Measurements from ENCODE around the gene MAP7.

MAP7 gene

GRCh38 chr6:136576821-136577220, 26.6 kb upstream of the MAP7 start:
- Mint-ChIP-seq H3K27ac (no peak overlapping the region), H3K4me3 (no peak overlapping the region), H3K4me1 (ENCODE audit: low read depth) (no peaks in the 10 kb centered on the region), H3K9me3 (peaks cover 10% of the 10 kb centered on the region), H3K27me3 (ENCODE audit: low read depth) (no peaks in the 10 kb centered on the region), H3K36me3 (ENCODE audit: low read depth) (peaks cover 65% of the 10 kb centered on the region)

GRCh38 chr6:136571496-136571895, 21.3 kb upstream of the MAP7 start:
- H3K27me3 Mint-ChIP-seq (ENCODE audit: low read depth) = no peaks in the 10 kb centered on the region
- peaks cover 65% of the 10 kb centered on the region for H3K36me3 Mint-ChIP-seq (ENCODE audit: low read depth)
- H3K9me3 Mint-ChIP-seq = peaks cover 27% of the 10 kb centered on the region
- peaks cover 8% of the 10 kb centered on the region for H3K4me1 Mint-ChIP-seq (ENCODE audit: low read depth)
- no peak overlapping the region for H3K4me3 Mint-ChIP-seq
- no peak overlapping the region for H3K27ac Mint-ChIP-seq

- Mint-ChIP-seq H3K36me3 (ENCODE audit: low read depth) (peaks cover 63% of the 10 kb centered on the region), H3K27me3 (ENCODE audit: low read depth) (no peaks in the 10 kb centered on the region), H3K9me3 (peaks cover 27% of the 10 kb centered on the region)
Observed at GRCh38 chr6:136571065-136571464, 20.8 kb upstream of the MAP7 start.

GRCh38 chr6:136568129-136568528, 17.9 kb upstream of the MAP7 start:
- peaks cover 57% of the 10 kb centered on the region for H3K36me3 Mint-ChIP-seq (ENCODE audit: low read depth)
- H3K4me3 Mint-ChIP-seq = no peak overlapping the region
- no peak overlapping the region for H3K27ac Mint-ChIP-seq
- H3K9me3 Mint-ChIP-seq = peaks cover 19% of the 10 kb centered on the region
- H3K4me1 Mint-ChIP-seq (ENCODE audit: low read depth) = peaks cover 19% of the 10 kb centered on the region
- H3K27me3 Mint-ChIP-seq (ENCODE audit: low read depth) = no peaks in the 10 kb centered on the region

More at GRCh38 chr6:136571065-136571464, 20.8 kb upstream of the MAP7 start:
- Mint-ChIP-seq H3K27ac (no peak overlapping the region), H3K4me3 (no peak overlapping the region), H3K4me1 (ENCODE audit: low read depth) (peaks cover 8% of the 10 kb centered on the region)

GRCh38 chr6:136567688-136568087, 17.5 kb upstream of the MAP7 start:
- Mint-ChIP-seq H3K27me3 (ENCODE audit: low read depth) (no peaks in the 10 kb centered on the region), H3K4me1 (ENCODE audit: low read depth) (peaks cover 19% of the 10 kb centered on the region), H3K4me3 (no peak overlapping the region), H3K9me3 (peaks cover 19% of the 10 kb centered on the region), H3K36me3 (ENCODE audit: low read depth) (peaks cover 52% of the 10 kb centered on the region), H3K27ac (no peak overlapping the region)

GRCh38 chr6:136566851-136567250, 16.6 kb upstream of the MAP7 start:
- Mint-ChIP-seq H3K27me3 (ENCODE audit: low read depth) (no peaks in the 10 kb centered on the region), H3K27ac (no peak overlapping the region), H3K36me3 (ENCODE audit: low read depth) (peaks cover 49% of the 10 kb centered on the region), H3K9me3 (peaks cover 17% of the 10 kb centered on the region), H3K4me3 (no peak overlapping the region), H3K4me1 (ENCODE audit: low read depth) (peaks cover 22% of the 10 kb centered on the region)

GRCh38 chr6:136566007-136566487, 15.8 kb upstream of the MAP7 start:
- Mint-ChIP-seq H3K4me3 (no peak overlapping the region), H3K27me3 (ENCODE audit: low read depth) (no peaks in the 10 kb centered on the region), H3K36me3 (ENCODE audit: low read depth) (peaks cover 46% of the 10 kb centered on the region), H3K4me1 (ENCODE audit: low read depth) (peaks cover 22% of the 10 kb centered on the region), H3K9me3 (peaks cover 9% of the 10 kb centered on the region), H3K27ac (no peak overlapping the region)

- H3K4me3 Mint-ChIP-seq = no peak overlapping the region
- H3K27ac Mint-ChIP-seq = no peak overlapping the region
- peaks cover 34% of the 10 kb centered on the region for H3K36me3 Mint-ChIP-seq (ENCODE audit: low read depth)
- H3K27me3 Mint-ChIP-seq (ENCODE audit: low read depth) = no peaks in the 10 kb centered on the region
- H3K4me1 Mint-ChIP-seq (ENCODE audit: low read depth) = peaks cover 18% of the 10 kb centered on the region
- H3K9me3 Mint-ChIP-seq = no peaks in the 10 kb centered on the region
Observed at GRCh38 chr6:136564180-136564579, 14.0 kb upstream of the MAP7 start.

- no peaks in the 10 kb centered on the region for H3K9me3 Mint-ChIP-seq
- H3K4me1 Mint-ChIP-seq (ENCODE audit: low read depth) = peaks cover 18% of the 10 kb centered on the region
- H3K36me3 Mint-ChIP-seq (ENCODE audit: low read depth) = peaks cover 30% of the 10 kb centered on the region
- H3K27me3 Mint-ChIP-seq (ENCODE audit: low read depth) = no peaks in the 10 kb centered on the region
- peak overlapping the region; percentile 8 for H3K4me3 Mint-ChIP-seq
- H3K27ac Mint-ChIP-seq = peak overlapping the region; percentile 28
Observed at GRCh38 chr6:136563386-136564152, 13.3 kb upstream of the MAP7 start.

- H3K4me1 Mint-ChIP-seq (ENCODE audit: low read depth) = peaks cover 15% of the 10 kb centered on the region
- H3K27ac Mint-ChIP-seq = no peak overlapping the region
- H3K4me3 Mint-ChIP-seq = no peak overlapping the region
Observed at GRCh38 chr6:136562211-136562610, 12.0 kb upstream of the MAP7 start.

GRCh38 chr6:136553166-136553787, 3.1 kb upstream of the MAP7 start:
- Mint-ChIP-seq H3K9me3 (no peaks in the 10 kb centered on the region), H3K27me3 (ENCODE audit: low read depth) (peaks cover 37% of the 10 kb centered on the region)

More at GRCh38 chr6:136562211-136562610, 12.0 kb upstream of the MAP7 start:
- Mint-ChIP-seq H3K27me3 (ENCODE audit: low read depth) (no peaks in the 10 kb centered on the region), H3K36me3 (ENCODE audit: low read depth) (peaks cover 31% of the 10 kb centered on the region), H3K9me3 (no peaks in the 10 kb centered on the region)

GRCh38 chr6:136552054-136552453, 1.8 kb upstream of the MAP7 start:
- Mint-ChIP-seq H3K36me3 (ENCODE audit: low read depth) (peaks cover 9% of the 10 kb centered on the region), H3K27ac (no peak overlapping the region), H3K4me1 (ENCODE audit: low read depth) (peaks cover 6% of the 10 kb centered on the region), H3K27me3 (ENCODE audit: low read depth) (peaks cover 49% of the 10 kb centered on the region), H3K9me3 (no peaks in the 10 kb centered on the region), H3K4me3 (peak overlapping the region; percentile 44)

More at GRCh38 chr6:136553166-136553787, 3.1 kb upstream of the MAP7 start:
- peaks cover 15% of the 10 kb centered on the region for H3K36me3 Mint-ChIP-seq (ENCODE audit: low read depth)
- H3K27ac Mint-ChIP-seq = no peak overlapping the region
- peaks cover 6% of the 10 kb centered on the region for H3K4me1 Mint-ChIP-seq (ENCODE audit: low read depth)
- no peak overlapping the region for H3K4me3 Mint-ChIP-seq

- H3K4me3 Mint-ChIP-seq = peak overlapping the region; percentile 44
- peaks cover 59% of the 10 kb centered on the region for H3K27me3 Mint-ChIP-seq (ENCODE audit: low read depth)
- no peak overlapping the region for H3K27ac Mint-ChIP-seq
Observed at GRCh38 chr6:136551103-136551502, 881 bp upstream of the MAP7 start.

GRCh38 chr6:136550045-136550329, 235 bp downstream of the MAP7 start:
- peaks cover 6% of the 10 kb centered on the region for H3K4me1 Mint-ChIP-seq (ENCODE audit: low read depth)
- H3K36me3 Mint-ChIP-seq (ENCODE audit: low read depth) = peaks cover 6% of the 10 kb centered on the region
- no peaks in the 10 kb centered on the region for H3K9me3 Mint-ChIP-seq
- H3K4me3 Mint-ChIP-seq = no peak overlapping the region
- H3K27me3 Mint-ChIP-seq (ENCODE audit: low read depth) = peaks cover 68% of the 10 kb centered on the region
- no peak overlapping the region for H3K27ac Mint-ChIP-seq

More at GRCh38 chr6:136551103-136551502, 881 bp upstream of the MAP7 start:
- Mint-ChIP-seq H3K9me3 (no peaks in the 10 kb centered on the region), H3K36me3 (ENCODE audit: low read depth) (peaks cover 9% of the 10 kb centered on the region), H3K4me1 (ENCODE audit: low read depth) (peaks cover 6% of the 10 kb centered on the region)

Data from T-helper 1 cell treated with Interleukin-12 subunit alpha and Interleukin-12 subunit beta and Interleukin-4 antibody, amounts not matched to agents 30 μg/mL and 1 μg/mL, for 36 hours (primary cell).